Suprapubic skin (tissue), 3 donors: ENCODE data around the gene LYPD6B.

Experiments
- POLR2A ChIP-seq, 2 donors: fragments of 450-650 bp; IDR thresholded peaks; one replicate each; pipeline ENCODE4 v1.6.1; 2017; ENCODE audit warnings: antibody characterized with exemption in 2 of 2, mild to moderate bottlenecking in 2 of 2, moderate library complexity in 2 of 2
- TF ChIP-seq, protein P1 (sequence below), 2 donors: fragments of 200-600 bp in 1 of 2; fragments of 450-650 bp in 1 of 2; sonication (generic) in 1 of 2; IDR thresholded peaks; one replicate each; pipeline ENCODE4 v1.5.1; 2016 to 2019; ENCODE audit warnings: antibody characterized with exemption in 2 of 2, mild to moderate bottlenecking in 1 of 2, moderate library complexity in 1 of 2

DNA sequence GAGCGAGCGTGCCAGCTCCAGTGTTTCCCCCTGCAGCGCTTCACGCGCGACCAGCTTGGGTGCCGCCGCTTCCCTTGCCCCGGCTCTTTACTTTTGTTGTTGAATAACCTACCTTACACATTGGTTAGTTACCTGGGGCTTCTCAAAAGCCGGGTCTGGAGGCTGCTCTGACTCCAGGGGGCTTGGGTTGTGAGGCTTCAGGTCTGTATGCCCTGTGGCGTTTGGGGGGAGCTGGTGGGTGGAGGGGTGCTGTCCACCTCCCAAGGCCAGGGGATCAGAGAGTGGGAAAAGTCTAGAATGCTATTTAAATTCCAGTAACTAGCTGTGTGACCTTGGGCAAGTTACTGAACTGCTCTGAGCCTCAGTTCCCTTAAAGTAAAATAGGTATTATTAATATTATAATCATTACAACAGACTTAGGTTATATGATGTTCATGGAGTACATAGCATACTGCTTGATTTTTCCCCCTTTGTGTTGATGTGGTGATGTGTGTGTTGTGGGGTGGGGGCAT lies 770 bp downstream of the LYPD6B start:
- TF ChIP-seq, protein P1, sequence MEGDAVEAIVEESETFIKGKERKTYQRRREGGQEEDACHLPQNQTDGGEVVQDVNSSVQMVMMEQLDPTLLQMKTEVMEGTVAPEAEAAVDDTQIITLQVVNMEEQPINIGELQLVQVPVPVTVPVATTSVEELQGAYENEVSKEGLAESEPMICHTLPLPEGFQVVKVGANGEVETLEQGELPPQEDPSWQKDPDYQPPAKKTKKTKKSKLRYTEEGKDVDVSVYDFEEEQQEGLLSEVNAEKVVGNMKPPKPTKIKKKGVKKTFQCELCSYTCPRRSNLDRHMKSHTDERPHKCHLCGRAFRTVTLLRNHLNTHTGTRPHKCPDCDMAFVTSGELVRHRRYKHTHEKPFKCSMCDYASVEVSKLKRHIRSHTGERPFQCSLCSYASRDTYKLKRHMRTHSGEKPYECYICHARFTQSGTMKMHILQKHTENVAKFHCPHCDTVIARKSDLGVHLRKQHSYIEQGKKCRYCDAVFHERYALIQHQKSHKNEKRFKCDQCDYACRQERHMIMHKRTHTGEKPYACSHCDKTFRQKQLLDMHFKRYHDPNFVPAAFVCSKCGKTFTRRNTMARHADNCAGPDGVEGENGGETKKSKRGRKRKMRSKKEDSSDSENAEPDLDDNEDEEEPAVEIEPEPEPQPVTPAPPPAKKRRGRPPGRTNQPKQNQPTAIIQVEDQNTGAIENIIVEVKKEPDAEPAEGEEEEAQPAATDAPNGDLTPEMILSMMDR (IDR thresholded peaks at IDR 0.05): no peak
- TF ChIP-seq POLR2A (IDR thresholded peaks at IDR 0.05): no peak
